BLaER1 treated with 17β-estradiol and CSF1 and Interleukin-3, amounts not matched to agents 10 nM and 100 nM (cell line): Measurements from ENCODE around the gene SSNA1.

Experiments
- H3K27ac ChIP-seq, 11 experiments: shearing (Covaris generic); formaldehyde crosslinking; 2 replicates each; pipeline ENCODE4 v1.8.1; 2022
- H3K27me3 ChIP-seq, 11 experiments: shearing (Covaris generic); formaldehyde crosslinking; 2 replicates each; pipeline ENCODE4 v1.8.1; 2022
- H3K36me3 ChIP-seq, 11 experiments: shearing (Covaris generic); formaldehyde crosslinking; 2 replicates each; pipeline ENCODE4 v1.8.1; 2022
- H3K4me1 ChIP-seq, 10 experiments: shearing (Covaris generic); formaldehyde crosslinking; 2 replicates each; pipeline ENCODE4 v1.8.1; 2022
- H3K4me2 ChIP-seq, 11 experiments: shearing (Covaris generic); formaldehyde crosslinking; 2 replicates each; pipeline ENCODE4 v1.8.1; 2022
- H3K4me3 ChIP-seq, 10 experiments: shearing (Covaris generic); formaldehyde crosslinking; 2 replicates each; pipeline ENCODE4 v1.8.1; 2022
- H3K9ac ChIP-seq, 11 experiments: shearing (Covaris generic); formaldehyde crosslinking; 2 replicates each; pipeline ENCODE4 v1.8.1; 2022
- H3K9me3 ChIP-seq, 11 experiments: shearing (Covaris generic); formaldehyde crosslinking; replicated peaks in 1 of 11; 2 replicates each; pipeline ENCODE4 v1.8.1; 2022
- H4K20me1 ChIP-seq, 11 experiments: shearing (Covaris generic); formaldehyde crosslinking; 2 replicates each; pipeline ENCODE4 v1.8.1; 2022
- Cebpa-rat ChIP-seq, 11 experiments: shearing (Covaris generic); IDR thresholded peaks; 2 replicates each; pipeline ENCODE4 v1.8.1; 2022

Gene SSNA1

DNA sequence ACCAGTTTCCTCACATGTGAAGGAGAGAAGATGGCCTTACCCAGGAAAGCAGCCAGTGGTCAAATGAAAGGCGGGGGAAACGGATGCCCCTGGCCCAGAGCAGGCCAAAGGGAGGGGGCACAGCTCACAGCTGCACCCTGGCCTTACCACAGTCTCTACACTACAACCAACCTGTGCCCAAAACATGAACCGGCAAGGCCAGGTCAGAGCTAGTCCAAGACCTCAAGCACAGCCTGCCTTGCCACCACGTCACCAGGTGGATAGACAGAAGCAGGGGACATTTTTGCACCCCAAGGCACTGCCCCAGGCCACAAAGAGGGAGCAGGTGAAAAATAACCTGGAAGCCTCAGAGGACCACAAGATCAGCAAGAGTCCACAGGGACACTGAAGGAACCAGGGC is 45.0 kb upstream of the SSNA1 start:
- H3K4me3 ChIP-seq: no peak overlapping the region
- peaks cover 0 to 4% (median 0%) of the 10 kb centered on the region in 11 experiments; a peak in 1 of 22 replicates for H3K9me3 ChIP-seq
- no peaks in the 10 kb centered on the region for H3K36me3 ChIP-seq
- TF ChIP-seq Cebpa-rat (IDR thresholded peaks at IDR 0.05): no peak
- no peak overlapping the region for H3K9ac ChIP-seq
- peaks cover 28 to 55% (median 38%) of the 10 kb centered on the region in 11 experiments for H3K27me3 ChIP-seq
- H3K4me2 ChIP-seq: peak overlapping the region in 3 of 11 experiments; percentile 3 to 10 (median 6); a peak in 3 of 22 replicates
- peaks cover 0 to 52% (median 6%) of the 10 kb centered on the region in 11 experiments; a peak in 11 of 22 replicates for H4K20me1 ChIP-seq
- H3K4me1 ChIP-seq: peaks cover 9 to 42% (median 21%) of the 10 kb centered on the region in 10 experiments; a peak in 18 of 20 replicates
- no peak overlapping the region for H3K27ac ChIP-seq

DNA sequence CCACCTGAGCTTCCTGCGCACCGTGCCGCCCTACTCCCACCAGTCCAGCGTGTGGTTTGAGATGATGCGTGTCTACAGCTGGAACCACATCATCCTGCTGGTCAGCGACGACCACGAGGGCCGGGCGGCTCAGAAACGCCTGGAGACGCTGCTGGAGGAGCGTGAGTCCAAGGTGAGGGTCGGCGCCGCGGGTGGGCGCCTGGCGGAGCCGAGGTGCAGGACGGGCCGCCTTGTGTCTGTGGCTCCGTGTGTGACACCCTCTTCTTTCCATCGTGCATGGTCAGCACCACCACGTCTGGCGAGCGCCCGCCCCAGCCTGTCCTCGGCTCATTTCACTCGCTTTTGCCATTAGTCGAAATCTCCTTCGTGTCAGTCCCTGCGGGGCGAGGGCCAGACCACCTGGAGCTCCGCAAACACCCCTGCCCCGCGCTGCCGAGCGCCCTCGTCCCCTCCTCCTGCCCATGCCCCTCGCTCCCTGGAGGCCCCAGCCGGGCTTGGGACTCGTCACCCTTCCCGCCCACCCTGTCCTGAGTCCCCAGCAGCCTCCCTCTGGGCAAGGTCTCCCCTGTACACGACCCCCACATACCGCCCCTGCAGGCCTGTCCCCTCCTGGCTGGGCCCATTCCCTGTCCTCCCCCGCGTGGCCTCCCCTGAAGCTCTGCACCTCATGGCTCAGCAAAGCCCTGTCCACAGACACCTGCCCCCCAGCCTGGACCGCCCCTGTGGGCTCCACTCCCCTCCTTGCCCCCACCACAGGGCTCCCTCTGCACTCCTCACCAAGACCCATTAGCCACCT is 42.5 kb upstream of the SSNA1 start:
- H3K4me1 ChIP-seq: peaks cover 12 to 47% (median 30%) of the 10 kb centered on the region in 10 experiments; a peak in 19 of 20 replicates
- no peak for TF ChIP-seq Cebpa-rat (IDR thresholded peaks at IDR 0.05)
- no peaks in the 10 kb centered on the region for H3K9me3 ChIP-seq
- no peak overlapping the region for H3K27ac ChIP-seq
- H3K4me3 ChIP-seq: no peak overlapping the region
- peaks cover 0 to 43% (median 2%) of the 10 kb centered on the region in 11 experiments; a peak in 7 of 22 replicates for H4K20me1 ChIP-seq
- no peaks in the 10 kb centered on the region for H3K36me3 ChIP-seq
- no peak overlapping the region for H3K4me2 ChIP-seq
- no peak overlapping the region for H3K9ac ChIP-seq
- peaks cover 5 to 31% (median 13%) of the 10 kb centered on the region in 11 experiments; a peak in 18 of 22 replicates for H3K27me3 ChIP-seq

DNA sequence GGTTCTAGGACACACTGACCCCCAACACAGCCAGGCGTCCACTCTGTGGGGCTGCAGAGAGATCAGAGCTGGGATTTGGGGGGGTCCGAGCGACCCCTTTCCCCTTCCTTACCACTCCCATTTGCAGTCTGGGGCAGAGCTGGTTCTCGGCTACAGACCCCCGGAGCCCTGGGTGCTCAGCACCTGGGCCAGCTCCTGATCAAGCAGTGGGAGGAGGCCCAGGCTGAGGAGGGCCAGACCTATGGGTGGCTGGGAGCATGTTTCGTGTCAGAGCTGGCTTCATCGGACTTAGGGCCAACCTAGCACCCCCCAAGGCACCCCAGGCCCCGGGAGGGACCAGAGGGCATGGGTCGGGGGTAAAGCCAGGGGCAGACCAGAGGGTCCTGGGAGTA is 42.0 kb upstream of the SSNA1 start:
- H3K36me3 ChIP-seq: no peaks in the 10 kb centered on the region
- no peak for TF ChIP-seq Cebpa-rat (IDR thresholded peaks at IDR 0.05)
- no peak overlapping the region for H3K27ac ChIP-seq
- H3K27me3 ChIP-seq: peaks cover 0 to 25% (median 7%) of the 10 kb centered on the region in 11 experiments; a peak in 11 of 22 replicates
- H3K4me3 ChIP-seq: no peak overlapping the region
- H3K9ac ChIP-seq: no peak overlapping the region
- H4K20me1 ChIP-seq: peaks cover 0 to 37% (median 2%) of the 10 kb centered on the region in 11 experiments; a peak in 7 of 22 replicates
- no peak overlapping the region for H3K4me2 ChIP-seq
- peaks cover 12 to 44% (median 30%) of the 10 kb centered on the region in 10 experiments; a peak in 19 of 20 replicates for H3K4me1 ChIP-seq
- no peaks in the 10 kb centered on the region for H3K9me3 ChIP-seq

DNA sequence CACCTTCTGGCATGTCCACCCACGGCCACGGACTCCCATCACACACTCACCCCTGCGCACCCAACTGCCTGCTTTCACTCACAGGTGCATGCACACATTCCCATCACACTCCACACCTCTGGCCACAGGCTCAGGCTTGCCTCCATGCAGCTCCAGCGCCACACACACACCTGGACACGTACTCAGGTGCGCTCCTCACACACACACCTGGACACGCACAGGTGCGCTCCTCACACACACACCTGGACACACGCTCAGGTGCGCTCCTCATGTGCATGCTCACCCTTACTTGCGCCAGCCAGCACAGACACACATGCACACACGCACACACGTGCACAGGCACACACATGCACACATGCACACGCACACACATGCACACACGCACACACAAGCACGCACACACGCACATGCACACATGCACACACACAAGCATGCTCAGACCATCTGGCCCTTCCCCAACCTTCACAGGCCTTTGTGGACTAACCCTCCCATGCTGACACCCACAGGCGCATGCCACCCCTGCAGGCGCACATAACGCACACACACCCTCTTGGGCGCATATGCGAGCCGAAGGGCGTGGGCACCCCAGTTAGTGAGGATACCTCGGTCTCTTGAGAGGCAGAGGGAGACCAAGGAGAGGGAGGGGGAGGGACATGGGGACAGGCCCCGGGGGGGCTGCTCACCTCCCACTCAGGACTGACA is 41.2 kb upstream of the SSNA1 start:
- Histone ChIP-seq H3K27ac (no peak overlapping the region), H3K27me3 (peaks cover 0 to 18% (median 6%) of the 10 kb centered on the region in 11 experiments; a peak in 6 of 22 replicates), H3K9ac (no peak overlapping the region), H4K20me1 (peaks cover 0 to 30% (median 2%) of the 10 kb centered on the region in 11 experiments; a peak in 7 of 22 replicates), H3K4me2 (peak overlapping the region in 9 of 11 experiments; percentile 9 to 40 (median 27); a peak in 9 of 22 replicates), H3K9me3 (no peaks in the 10 kb centered on the region), H3K4me1 (peaks cover 12 to 44% (median 30%) of the 10 kb centered on the region in 10 experiments; a peak in 19 of 20 replicates), H3K36me3 (no peaks in the 10 kb centered on the region), H3K4me3 (no peak overlapping the region)
- no peak for TF ChIP-seq Cebpa-rat (IDR thresholded peaks at IDR 0.05)

DNA sequence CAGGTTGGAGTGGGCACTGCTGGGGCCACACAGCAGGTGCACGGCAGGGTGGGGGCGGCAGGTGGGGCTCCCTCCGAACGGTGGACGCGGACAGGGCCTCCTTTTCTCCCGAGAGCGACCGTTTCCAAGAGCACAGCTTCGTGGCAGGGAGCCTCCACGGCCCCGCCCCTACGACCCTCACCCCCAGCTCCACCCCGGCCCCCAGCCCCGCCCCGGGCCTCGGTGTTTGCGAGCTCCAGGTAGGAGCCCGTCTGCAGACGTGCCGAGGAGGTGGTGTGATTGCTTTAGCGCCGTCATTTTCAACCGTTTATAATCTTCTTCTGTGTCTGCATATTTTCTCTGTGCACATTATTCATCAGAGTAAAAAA is 40.7 kb upstream of the SSNA1 start:
- H3K27ac ChIP-seq: no peak overlapping the region
- H3K4me1 ChIP-seq: peaks cover 12 to 43% (median 30%) of the 10 kb centered on the region in 10 experiments; a peak in 19 of 20 replicates
- H3K36me3 ChIP-seq: no peaks in the 10 kb centered on the region
- H3K4me3 ChIP-seq: no peak overlapping the region
- no peak for TF ChIP-seq Cebpa-rat (IDR thresholded peaks at IDR 0.05)
- peaks cover 0 to 12% (median 3%) of the 10 kb centered on the region in 11 experiments; a peak in 5 of 22 replicates for H3K27me3 ChIP-seq
- H3K9ac ChIP-seq: no peak overlapping the region
- H4K20me1 ChIP-seq: peaks cover 0 to 27% (median 2%) of the 10 kb centered on the region in 11 experiments; a peak in 7 of 22 replicates
- peak overlapping the region in 10 of 11 experiments; percentile 9 to 99 (median 50); a peak in 11 of 22 replicates for H3K4me2 ChIP-seq
- no peaks in the 10 kb centered on the region for H3K9me3 ChIP-seq

DNA sequence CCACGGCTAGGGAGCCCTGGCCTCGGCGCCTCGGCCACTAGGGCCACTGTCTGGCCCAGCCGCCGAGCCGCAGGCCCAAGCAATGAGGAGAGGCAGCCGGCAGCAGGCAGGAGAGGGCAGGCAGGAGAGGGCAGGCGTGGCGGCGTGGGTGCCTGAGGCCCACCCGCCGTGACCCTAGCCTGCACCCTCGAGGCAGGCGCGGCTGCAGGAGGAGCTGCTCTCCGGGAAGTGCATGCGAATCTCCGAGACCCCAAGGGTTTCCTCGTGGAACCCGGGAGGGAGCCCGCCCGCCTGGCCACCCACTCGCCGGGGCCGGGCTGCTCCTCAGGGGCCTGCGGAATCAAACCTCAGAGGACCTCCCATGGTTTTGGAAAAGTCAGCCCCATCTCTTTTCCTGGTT is 40.2 kb upstream of the SSNA1 start:
- Histone ChIP-seq H3K4me1 (peaks cover 12 to 39% (median 30%) of the 10 kb centered on the region in 10 experiments; a peak in 19 of 20 replicates), H4K20me1 (peaks cover 0 to 23% (median 2%) of the 10 kb centered on the region in 11 experiments; a peak in 7 of 22 replicates), H3K9me3 (no peaks in the 10 kb centered on the region), H3K27me3 (peaks cover 0 to 8% (median 0%) of the 10 kb centered on the region in 11 experiments; a peak in 3 of 22 replicates), H3K9ac (no peak overlapping the region), H3K4me3 (no peak overlapping the region), H3K27ac (no peak overlapping the region), H3K4me2 (peak overlapping the region; percentile 14 to 99 (median 82); a peak in 16 of 22 replicates), H3K36me3 (no peaks in the 10 kb centered on the region)
- TF ChIP-seq Cebpa-rat (IDR thresholded peaks at IDR 0.05): no peak

DNA sequence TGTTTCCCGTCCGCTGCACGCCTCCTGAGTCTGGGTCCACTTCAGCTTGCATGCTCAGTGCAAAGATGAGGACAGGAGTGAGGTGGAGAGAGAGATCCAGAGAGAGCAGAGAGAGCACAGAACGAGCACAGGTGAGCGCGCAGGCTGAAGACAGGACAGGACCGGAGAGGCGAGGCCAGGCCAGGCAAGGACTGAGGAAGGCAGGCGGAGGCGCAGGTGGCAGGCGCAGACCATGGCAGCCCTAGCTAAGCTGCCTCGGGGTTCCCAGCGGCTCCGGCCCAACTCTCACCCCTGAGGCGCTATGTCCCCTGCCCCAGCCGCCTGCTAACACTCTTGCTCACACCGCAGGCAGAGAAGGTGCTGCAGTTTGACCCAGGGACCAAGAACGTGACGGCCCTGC is 39.8 kb upstream of the SSNA1 start:
- Histone ChIP-seq H3K9me3 (no peaks in the 10 kb centered on the region), H3K36me3 (no peaks in the 10 kb centered on the region), H4K20me1 (peaks cover 0 to 19% (median 2%) of the 10 kb centered on the region in 11 experiments; a peak in 7 of 22 replicates), H3K27ac (no peak overlapping the region), H3K27me3 (peaks cover 0 to 4% (median 0%) of the 10 kb centered on the region in 11 experiments; a peak in 2 of 22 replicates), H3K4me3 (no peak overlapping the region; a peak in 1 of 20 replicates), H3K4me1 (peaks cover 12 to 35% (median 30%) of the 10 kb centered on the region in 10 experiments; a peak in 19 of 20 replicates), H3K4me2 (peak overlapping the region; percentile 14 to 99 (median 82); a peak in 19 of 22 replicates), H3K9ac (peak overlapping the region in 2 of 11 experiments; percentile 66 to 71; a peak in 2 of 22 replicates)
- no peak for TF ChIP-seq Cebpa-rat (IDR thresholded peaks at IDR 0.05)

DNA sequence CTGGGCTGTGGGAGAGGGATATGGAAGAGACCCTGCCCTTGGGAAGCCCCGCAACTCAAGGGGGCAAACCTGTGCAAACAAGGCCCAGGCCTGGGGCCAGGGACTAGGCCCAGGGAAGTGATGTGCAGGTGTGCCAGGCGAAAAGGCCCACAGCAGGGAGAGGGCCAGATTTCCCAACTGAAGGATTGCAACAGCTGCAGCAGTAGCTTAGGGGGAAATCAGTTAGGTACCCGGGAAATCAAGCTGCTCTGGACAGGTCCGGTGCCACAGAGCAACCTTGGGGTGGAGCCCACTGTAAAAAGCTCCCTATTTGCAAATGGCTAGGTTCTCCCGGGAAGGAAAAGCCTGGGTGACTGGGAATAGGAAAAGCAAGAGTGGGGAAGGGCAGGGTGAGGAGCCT is 39.1 kb upstream of the SSNA1 start:
- Histone ChIP-seq H3K9ac (peak overlapping the region in 7 of 11 experiments; percentile 12 to 71 (median 63); a peak in 12 of 22 replicates), H3K4me1 (peaks cover 12 to 33% (median 30%) of the 10 kb centered on the region in 10 experiments; a peak in 19 of 20 replicates), H3K4me2 (peak overlapping the region; percentile 43 to 99 (median 82)), H3K4me3 (peak overlapping the region in 5 of 10 experiments; percentile 15 to 52 (median 35); a peak in 4 of 20 replicates), H4K20me1 (peaks cover 0 to 15% (median 2%) of the 10 kb centered on the region in 11 experiments; a peak in 6 of 22 replicates), H3K36me3 (no peaks in the 10 kb centered on the region), H3K9me3 (no peaks in the 10 kb centered on the region), H3K27ac (peak overlapping the region in 6 of 11 experiments; percentile 38 to 65 (median 57); a peak in 8 of 22 replicates), H3K27me3 (no peaks in the 10 kb centered on the region)
- TF ChIP-seq Cebpa-rat (IDR thresholded peaks at IDR 0.05): no peak
